GM21619 (cell line): ENCODE data around the gene CUL4A.
"Not testable (repeated sequence)": the region's sequence is repeated elsewhere in the genome, so short reads cannot be mapped to it uniquely, and the experiment has no call there.

Experiments
- ATAC-seq: cut with Tn5 transposase; IDR thresholded peaks from one replicate; pipeline ENCODE4 v1.9.1; 2021; ENCODE audit not compliant: unreplicated experiment

The CUL4A gene

GRCh38 chr13:113283904-113284303, 74.5 kb downstream of the CUL4A start:
- no peak for ATAC-seq

- ATAC-seq, result no peak
Measured at GRCh38 chr13:113288880-113289279, 79.5 kb downstream of the CUL4A start.

- ATAC-seq, result no peak
Measured at GRCh38 chr13:113291129-113291528, 81.7 kb downstream of the CUL4A start.

GRCh38 chr13:113292021-113292862, 82.8 kb downstream of the CUL4A start:
- ATAC-seq, result no peak

- no peak for ATAC-seq
Measured at GRCh38 chr13:113293686-113294085, 84.3 kb downstream of the CUL4A start.

- no peak for ATAC-seq
Measured at GRCh38 chr13:113295776-113296175, 86.4 kb downstream of the CUL4A start.

- peak; percentile 69 for ATAC-seq
Measured at GRCh38 chr13:113296823-113297369, 87.5 kb downstream of the CUL4A start, which contains the start of gene LAMP1. TSS of gene LAMP1 (plus strand) at chr13:113297239. CDS start at chr13:113297435, 196 bp downstream.

- peak; percentile 33 for ATAC-seq
Measured at GRCh38 chr13:113297370-113298042, 88.1 kb downstream of the CUL4A start.

GRCh38 chr13:113298043-113298945, 88.9 kb downstream of the CUL4A start:
- ATAC-seq, result no peak

GRCh38 chr13:113299951-113300350, 90.5 kb downstream of the CUL4A start:
- ATAC-seq, result no peak

GRCh38 chr13:113302986-113303385, 93.6 kb downstream of the CUL4A start:
- no peak for ATAC-seq

GRCh38 chr13:113304121-113304520, 94.7 kb downstream of the CUL4A start:
- no peak for ATAC-seq

- ATAC-seq, result no peak
Measured at GRCh38 chr13:113305208-113305607, 95.8 kb downstream of the CUL4A start.

- no peak for ATAC-seq
Measured at GRCh38 chr13:113307491-113307890, 98.1 kb downstream of the CUL4A start.

GRCh38 chr13:113309473-113309872, 100.1 kb downstream of the CUL4A start:
- no peak for ATAC-seq

GRCh38 chr13:113314112-113314511, 104.7 kb downstream of the CUL4A start:
- not testable (repeated sequence) for ATAC-seq

GRCh38 chr13:113314895-113315470, 105.6 kb downstream of the CUL4A start:
- ATAC-seq, result not testable (repeated sequence)

- no peak for ATAC-seq
Measured at GRCh38 chr13:113315992-113316391, 106.6 kb downstream of the CUL4A start.
